Activated CD8-positive, alpha-beta memory T cell treated with anti-CD3 and anti-CD28 coated beads, Interleukin-2, amount 50 U/mL, for 24 hours (primary cell): Measurements from ENCODE around the gene FAAH.
"Not testable (repeated sequence)": the region's sequence is repeated elsewhere in the genome, so short reads cannot be mapped to it uniquely, and the experiment has no call there.

Experiments used
- DNase-seq: peaks from one replicate; pipeline ENCODE4 v3.0.0-alpha.2; 2020; ENCODE audit errors: extremely low read depth

Gene FAAH

DNA sequence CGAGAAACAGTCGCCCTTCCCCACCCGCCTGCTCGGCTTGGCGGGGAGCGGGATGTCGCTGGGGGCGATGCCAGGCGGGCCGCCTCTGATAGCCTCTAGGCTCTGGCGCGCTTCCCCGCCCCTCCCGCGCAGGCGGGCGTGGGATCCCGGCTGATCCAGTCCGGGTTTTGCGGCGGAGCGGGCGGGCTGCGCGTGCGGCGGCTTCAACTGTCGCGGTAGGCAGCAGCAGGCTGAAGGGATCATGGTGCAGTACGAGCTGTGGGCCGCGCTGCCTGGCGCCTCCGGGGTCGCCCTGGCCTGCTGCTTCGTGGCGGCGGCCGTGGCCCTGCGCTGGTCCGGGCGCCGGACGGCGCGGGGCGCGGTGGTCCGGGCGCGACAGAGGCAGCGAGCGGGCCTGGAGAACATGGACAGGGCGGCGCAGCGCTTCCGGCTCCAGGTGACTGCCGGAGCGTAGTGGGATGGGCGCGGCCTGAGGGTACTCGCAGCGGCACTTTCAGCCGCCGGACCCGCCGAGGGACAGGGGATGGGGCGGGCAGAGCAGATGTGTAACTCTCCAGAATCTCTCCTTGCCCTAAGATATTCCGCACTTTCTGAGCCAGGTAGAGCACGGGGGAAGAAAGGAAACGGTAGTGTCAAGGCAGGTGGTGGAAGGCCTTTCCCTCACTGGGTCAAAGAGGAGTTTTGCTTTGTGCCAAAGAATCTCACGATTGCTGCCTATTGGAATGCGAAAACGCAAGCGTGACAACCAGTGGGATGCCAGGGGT lies at the start of gene FAAH:
TSS of gene FAAH (plus strand) at position 210 of the 764 bp plus-strand sequence. CDS start at position 242, 32 bp downstream.
- DNase-seq = no peak

DNA sequence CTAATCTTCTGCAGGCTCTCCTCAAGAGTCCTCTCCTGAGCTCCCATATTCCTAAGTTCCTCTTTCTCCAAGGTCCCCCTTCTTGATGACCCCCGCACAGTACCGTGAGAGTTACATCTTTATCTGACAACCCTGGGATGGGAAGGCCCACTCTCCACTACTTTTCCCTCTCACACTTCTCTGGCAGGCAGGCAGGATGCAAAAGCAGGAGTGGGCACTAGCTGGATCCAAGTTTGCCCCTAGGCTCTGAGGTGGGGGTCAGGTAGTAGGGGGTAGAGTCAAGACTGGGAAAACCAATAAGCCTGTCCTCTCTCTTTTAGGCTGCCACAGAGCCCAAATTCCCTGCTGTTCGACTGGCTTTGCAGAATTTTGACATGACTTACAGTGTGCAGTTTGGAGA lies 49.6 kb upstream of the FAAH start:
- DNase-seq = no peak

DNA sequence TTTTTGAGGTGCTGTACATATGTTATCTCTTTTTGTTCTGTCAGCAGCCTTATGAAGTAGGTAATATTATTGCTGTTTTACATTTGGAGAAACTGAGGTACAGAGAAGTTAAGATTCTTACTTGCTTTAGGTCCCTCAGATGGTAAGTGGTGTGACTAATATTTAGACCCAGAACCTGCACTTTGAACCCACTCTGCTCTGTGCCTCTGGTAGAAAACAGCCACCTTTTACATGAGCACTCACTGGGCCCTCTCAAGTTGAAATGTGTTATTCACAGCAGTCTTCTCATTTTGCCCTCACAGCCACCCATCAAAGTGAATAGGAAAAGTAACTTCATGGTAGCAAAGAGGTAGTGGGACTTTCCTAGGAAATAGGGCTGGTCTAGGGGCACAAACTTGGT lies 48.8 kb upstream of the FAAH start:
- no peak for DNase-seq

DNA sequence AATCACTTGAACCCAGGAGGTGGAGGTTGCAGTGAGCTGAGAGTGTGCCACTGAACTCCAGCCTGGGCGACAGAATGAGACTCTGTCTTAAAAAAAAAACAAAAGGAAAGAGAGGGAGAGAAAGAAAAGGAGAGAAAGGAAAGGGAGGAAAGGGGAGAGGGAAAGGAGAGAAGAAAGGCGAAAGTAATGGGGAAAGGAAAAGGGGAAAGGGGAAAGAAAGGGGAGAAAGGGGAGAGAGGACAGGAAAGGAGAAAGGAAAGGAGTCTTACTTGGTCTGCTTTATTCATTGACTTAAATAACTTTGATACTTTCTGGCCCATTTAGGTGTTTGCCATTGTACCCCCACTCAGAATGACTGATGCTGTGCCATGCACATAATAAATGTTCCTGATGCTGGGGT lies 41.8 kb upstream of the FAAH start:
- DNase-seq = no peak

DNA sequence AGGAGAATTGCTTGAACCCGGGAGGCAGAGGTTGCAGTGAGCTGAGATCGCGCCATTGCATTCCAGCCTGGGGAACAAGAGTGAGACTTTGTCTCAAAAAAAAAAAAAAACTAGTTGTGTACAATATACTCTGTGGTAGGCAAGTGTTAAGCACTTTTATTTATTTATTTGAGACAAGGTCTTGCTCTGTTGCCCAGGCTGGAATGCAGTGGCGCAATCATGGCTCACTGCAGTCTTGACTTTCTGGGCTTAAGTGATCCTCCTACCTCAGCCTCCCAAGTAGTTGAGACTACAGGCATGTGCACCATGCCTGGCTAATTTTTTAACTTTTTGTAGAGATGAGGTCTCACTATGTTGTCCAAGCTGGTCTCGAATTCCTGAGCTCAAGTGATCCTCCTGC lies 38.2 kb upstream of the FAAH start:
- DNase-seq = not testable (repeated sequence)

DNA sequence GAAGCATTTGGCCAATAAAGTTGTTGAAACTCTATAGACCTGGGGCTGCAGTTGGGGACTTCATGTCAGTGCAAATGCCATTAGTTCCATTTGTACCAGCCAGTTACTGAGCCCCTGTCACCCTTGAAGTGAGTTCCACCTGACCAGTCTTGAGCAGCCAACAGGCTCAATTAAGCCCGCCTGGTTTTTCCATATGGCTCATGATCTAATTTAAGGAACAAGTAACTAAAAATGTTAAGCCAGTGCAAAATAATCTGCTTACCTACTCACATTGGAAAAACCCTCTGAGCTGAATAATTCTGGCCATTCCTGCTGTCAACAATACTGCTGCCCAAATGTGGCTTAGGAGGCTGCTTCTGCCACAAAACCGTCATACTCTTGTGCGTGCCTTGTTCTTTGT lies 32.0 kb upstream of the FAAH start:
- DNase-seq = no peak

DNA sequence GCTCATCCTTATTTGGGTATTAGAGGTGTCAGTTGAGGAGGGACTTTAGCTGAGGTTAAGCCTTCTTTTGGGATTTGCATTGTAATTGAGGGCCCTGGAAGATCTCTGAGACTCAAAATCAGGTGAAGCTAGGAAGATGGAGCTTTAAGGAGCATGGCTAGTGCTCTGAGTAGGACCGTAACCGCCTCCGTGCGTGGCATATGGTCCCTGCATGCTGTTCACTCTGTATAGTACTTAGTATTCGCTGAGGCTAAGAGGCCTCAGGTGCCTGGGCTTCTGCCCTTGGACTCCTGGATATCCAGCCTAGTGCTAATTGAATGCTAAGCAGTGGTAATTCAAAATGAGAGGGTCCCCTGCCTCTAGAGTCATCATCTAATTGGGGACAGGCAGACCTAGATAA lies 31.0 kb upstream of the FAAH start:
- DNase-seq = no peak

DNA sequence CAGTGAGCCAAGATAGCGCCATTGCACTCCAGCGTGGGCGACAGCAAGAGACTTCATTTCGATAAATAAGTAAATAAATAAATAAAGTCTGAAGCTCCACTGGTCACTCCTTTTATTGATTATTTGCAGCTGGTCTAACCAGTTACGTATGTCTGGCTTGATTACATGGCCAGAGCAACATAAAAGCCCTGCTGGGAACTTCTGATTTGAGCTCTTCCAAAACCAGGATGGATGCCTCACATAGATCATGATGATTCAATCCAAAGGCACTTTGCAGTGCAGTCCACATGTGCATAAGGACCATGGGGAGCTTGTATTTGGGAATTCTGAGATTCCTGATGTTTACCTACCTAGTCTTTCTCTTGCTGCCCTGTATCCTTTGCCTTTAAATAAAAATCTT lies 29.5 kb upstream of the FAAH start:
- DNase-seq = no peak

DNA sequence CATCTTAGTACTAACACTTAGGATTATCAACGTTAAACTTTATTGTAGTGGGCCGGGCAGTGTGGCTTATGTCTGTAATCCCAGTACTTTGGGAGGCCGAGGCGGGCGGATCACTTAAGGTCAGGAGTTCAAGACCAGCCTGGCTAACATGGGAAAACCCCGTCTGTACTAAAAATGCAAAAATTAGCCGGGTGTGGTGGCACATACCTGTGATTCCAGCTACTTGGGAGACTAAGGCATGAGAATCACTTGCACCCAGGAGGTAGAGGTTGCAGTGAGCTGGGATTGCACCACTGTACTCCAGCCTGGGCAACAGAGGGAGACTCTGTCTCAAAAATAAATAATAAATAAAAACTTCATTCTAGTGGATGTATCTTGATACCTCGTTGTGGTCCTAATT lies 28.3 kb upstream of the FAAH start:
- not testable (repeated sequence) for DNase-seq

DNA sequence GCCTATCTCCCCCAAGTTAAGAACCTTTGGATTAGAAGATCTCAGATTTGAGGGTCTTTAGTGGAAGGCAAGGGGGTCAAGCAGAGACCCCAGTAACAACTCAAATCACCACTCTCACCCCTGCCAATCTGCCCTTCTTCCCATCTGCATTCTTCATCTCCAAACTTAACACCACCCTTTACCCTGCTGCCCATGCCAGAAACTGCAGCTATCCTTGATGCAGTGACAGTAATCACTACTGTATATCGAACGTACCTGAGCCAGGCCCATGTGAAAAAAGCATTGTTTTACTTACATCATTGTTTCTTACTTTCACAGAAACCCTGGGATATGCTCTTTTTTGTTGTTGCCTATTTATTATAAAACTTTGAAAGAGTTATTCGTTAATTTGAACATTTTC lies 27.0 kb upstream of the FAAH start:
- no peak for DNase-seq

DNA sequence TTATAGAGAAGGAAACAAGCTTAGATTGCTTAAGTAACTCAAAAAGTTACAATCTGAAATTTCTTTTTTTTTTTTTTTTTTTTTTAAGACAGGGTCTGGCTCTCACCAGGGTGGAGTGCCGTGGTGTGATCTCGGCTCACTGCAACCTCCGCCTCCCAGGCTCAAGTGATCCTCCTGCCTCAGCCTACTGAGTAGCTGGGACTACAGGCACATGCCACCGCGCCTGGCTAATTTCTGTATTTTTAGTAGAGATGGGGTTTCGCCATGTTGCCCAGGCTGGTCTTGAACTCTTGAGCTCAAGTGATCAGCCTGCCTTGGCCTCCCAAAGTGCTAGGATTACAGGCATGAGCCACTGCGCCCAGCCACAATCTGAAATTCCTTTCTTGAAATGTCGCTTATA lies 26.4 kb upstream of the FAAH start:
- not testable (repeated sequence) for DNase-seq

DNA sequence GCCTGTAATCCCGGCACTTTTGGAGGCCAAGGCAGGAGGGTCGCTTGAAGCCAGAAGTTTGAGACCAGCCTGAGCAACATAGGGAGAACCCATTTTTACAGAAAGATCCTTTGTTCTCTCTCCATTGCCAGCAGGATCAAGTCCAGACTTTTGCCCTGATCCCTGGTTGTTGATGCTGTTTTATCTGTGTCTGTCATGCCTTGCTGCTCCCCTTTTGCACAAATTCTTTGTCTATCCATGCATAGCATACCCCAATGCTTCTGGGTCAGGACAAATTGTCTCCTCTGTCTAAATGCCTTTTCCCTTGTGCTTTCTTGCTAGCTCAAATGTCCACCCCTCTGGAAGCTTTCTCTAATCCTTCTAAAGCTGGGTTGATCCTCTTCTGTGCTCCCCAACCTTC lies 25.3 kb upstream of the FAAH start:
- DNase-seq = no peak

DNA sequence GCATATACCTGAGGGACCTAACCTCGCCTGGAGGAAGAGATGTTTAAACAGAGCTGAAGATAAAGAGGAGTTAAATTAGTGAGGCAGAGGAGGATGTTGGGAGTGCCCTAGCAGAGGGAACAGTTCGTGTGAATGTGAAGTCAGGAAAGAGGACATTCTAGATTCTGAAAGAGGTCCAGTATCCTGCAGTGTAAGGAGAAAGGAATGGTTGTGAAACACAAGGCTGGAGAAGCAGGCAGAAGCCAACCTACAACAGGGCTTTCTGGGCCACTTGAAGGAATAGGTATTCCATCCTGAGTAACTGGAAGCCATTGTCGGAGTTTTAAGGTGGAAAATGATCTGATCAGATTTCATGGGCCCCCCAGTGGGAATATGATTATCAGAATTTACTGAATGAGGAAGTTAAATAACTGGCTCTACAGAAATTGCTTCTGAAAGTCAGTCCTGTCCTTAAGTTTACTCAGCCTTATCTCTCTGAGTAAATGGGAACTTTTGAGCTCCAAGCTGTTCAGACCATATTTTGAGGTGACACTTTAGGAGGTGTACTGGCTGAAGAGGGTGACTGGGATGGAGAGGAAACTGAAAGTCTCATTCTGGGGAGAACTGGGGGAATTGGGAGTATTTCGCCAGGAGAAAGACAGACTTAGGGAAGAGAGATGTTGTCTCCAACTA lies 24.4 kb upstream of the FAAH start:
- DNase-seq = no peak

DNA sequence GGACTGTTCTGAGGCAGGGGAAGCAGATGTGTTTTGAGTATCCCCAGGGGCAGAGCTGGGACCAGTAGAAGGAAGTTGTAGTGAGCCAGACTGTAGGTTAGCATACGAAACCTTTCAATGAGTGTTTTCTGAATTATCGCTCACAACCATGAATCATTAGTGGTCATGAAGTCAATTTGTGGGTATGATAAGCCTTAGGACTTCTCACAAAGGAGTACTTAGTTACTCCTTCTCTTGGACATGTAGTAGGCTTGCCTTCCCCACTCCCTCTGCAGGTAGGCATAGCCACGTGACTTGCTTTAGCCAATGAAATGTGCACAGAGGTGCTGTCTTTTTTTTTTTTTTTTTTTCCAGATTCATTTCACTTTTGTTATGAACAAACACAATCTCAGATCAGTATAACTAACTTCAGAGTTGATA lies 23.9 kb upstream of the FAAH start:
- DNase-seq = no peak

DNA sequence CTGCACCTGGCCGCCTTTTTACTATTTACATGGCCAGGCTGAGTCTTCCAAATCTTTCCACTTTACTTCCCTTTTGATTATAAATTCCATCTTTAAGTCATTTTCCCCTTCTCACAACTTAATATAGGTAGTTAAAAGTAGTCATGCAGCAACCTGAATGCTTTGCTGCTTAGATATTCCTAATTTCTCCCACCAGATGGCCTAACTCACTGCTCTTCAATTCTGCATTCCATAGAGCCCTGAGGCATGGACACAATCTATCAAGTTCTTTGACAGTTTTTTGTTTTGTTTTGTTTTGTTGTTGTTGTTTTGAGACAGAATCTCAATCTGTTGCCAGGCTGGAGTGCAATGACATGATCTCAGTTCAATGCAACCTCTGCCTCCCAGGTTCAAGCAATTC lies 21.7 kb upstream of the FAAH start:
- no peak for DNase-seq

DNA sequence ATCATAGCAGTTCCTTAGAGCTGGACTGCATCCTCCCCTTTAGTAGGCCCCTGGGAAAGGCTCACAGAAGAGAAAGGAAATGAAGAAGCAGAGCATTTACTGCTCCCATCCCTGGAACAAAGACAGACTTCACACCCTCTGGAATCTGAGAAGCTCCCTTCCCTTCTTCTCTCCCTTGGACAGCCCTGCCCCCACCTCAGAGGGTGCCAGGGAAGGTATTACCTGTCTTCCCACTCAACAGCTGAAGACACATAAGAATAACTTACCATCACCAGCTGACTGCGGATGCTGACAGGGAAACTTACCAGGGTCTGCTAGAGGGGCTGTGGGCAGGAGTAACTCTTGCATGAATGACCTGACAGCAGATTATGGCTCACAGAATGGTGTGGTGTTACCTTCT lies 14.1 kb upstream of the FAAH start:
- no peak for DNase-seq

DNA sequence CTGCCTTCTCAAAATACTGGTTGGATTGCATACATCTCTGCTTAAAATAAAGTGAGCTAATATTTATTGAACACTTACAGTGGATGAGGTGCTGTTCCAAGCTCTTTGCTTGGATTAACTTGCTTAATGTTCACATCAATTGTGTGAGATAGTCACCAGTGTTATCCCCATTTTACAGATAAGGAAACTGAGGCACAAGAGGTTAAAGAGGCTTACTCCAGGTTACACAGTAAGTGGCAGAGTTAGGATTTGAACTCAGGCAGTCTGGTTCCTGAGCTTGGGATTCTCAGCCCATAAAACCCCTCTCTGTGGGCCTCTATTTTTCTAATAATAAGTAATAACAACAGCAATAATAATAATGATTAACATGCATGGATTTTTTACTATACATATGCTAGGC lies 13.6 kb upstream of the FAAH start:
- DNase-seq = no peak

DNA sequence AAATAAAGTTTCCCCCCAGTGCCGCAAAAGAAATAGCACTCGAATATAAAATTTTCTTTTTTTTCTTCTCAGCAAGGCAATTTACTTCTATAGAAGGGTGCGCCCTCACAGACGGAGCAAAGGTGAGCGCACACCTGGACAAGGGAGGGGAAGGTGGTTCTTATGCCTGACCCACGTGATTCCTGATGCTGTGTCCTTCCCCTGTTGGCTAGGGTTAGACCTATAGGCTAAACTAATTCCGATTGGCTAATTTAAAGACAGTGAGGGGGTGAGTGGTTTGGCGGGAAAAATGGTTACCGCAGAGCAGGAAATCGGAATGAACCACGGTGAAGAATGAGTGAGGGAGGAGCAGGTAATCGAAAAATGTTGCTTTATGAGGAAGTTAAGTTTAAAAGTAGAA lies 607 bp upstream of the FAAH start:
- DNase-seq = no peak

DNA sequence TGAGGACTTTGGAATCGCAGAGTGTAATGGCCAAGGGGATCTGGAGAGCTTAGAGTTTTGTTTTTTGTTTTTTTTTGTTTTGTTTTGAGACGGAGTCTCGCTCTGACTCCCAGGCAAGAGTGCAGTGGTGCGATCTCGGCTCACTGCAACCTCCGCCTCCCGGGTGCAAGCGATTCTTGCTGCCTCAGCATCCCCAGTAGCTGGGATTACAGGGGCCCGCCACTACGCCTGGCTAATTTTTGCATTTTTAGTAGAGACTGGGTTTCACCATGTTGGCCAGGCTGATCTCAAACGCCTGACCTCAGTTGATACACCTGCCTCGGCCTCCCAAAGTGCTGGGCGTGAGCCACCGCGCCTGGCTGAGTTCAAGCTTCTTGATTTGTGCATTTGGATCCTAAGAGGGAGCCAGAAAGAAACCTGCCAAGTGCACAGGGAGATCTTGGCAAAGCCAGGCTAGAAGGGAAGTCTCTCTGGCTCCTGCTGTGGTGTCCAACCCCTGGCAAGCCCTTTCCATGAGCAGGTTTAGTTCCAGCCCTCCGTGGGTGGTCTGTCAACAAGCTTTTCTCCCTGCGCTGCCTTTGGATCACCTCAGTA lies 852 bp downstream of the FAAH start:
- no peak for DNase-seq

DNA sequence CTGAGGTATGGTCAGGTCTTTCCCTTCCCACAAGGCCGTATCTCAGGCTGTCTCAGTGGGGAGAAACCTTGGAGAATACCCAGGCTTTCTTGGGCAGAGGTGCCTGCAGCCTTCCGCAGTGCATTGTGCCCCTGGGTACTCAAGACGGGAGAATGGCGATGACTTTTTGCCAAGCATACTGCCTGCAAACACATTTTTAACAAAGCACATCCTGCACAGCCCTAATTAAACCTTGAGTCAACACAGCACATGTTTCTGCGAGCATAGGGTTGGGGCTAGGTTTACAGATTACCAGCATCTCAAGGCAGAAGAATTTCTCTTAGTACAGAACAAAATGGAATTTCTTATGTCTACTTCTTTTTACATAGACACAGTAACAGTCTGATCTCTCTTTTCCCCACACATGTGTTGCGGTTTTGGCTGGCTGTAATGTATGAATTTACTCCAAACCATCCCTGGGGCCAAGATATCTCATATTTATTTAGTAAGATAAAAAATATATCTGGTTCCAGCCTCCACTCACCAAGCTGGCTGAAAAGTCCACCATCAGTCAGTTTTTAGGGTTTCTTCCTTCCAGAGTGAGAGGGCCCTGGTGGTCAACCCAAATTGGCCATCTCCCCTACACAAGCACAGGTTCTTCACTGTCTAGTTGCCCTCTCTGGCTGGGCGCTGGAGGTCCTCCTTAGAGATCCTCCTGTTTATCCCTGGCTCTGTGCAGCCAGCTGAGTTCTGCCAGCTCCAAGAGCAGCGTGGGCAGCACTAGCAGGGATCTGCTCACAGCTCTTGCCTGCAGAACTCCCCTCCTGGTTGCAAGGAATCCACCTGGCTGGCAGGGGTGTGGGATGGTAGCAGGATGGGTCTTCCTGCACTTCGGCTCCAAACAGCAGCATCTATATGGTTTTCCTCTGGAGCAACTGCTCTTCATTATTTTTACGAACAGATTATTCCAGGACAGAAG lies 2.6 kb downstream of the FAAH start:
- no peak for DNase-seq

DNA sequence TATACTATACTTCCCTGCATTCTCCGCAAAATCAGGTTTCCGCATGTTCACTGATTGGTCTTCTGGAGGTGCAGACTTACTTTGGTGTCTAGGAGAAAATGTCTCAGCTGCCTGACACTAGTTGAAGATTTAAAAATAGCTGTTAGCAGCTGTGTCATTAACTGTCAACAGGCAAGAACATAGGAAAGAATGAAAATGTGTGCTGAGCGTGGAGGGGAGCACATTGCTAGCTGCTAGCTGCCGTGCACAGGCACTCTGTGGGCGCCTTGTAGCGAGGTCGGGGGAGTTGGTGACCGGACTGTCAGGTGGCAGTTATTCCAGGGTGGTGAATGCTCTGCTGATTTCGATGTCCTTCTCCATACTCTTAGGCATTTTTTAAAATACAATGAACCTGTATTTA lies 5.2 kb downstream of the FAAH start:
- DNase-seq = no peak

DNA sequence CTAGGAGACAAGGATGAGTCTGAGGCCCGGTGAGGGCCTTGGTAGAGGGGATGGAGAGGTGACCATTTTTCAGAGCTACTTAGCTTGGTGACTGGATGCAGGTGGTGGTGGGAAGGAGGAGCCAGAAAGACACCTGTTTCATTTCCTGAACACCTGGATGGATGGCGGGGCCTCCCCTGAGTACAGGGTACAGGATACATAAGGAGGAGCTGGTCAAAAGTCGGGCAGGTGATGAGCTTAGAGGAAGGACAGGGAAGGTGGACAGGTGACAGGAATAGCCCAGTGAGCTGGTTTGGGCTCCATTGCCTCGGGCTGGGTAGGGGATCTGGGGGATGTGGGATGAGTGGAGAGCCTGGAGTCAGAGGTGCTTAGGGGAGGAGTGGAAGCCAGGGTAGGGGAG lies 6.3 kb downstream of the FAAH start:
- DNase-seq = no peak
